HG03442 (cell line): ENCODE results near the gene C17orf50.

Source experiments
- ATAC-seq: cut with Tn5 transposase; IDR thresholded peaks from one replicate; pipeline ENCODE4 v1.9.1; 2021; ENCODE audit warnings: mild to moderate bottlenecking, moderate library complexity; ENCODE audit not compliant: unreplicated experiment

Gene C17orf50

GRCh38 chr17:35733366-35733765, 27.3 kb upstream of the C17orf50 start:
- ATAC-seq: no peak

DNA sequence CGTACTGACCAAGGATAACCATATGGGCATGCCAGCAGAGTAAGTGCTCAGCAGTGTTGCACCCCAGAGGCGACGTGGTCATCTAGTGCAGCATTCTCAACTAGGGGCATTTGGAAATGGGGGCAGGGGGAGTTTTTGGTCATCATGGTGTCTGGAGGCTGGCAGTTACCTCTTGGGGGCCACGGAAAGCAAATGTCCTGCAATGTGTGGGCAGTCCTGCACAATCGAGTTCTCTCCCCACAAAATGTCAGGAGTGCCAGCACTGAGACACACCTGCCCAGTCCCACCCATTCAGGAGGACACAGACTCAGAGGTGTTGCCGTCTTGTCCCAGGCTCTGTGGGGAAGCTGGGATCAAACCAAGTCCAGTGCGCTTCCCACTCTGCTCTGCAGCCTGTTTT, 26.3 kb upstream of the C17orf50 start:
- ATAC-seq: no peak

GRCh38 chr17:35735036-35735805, 25.5 kb upstream of the C17orf50 start:
- ATAC-seq: no peak

DNA sequence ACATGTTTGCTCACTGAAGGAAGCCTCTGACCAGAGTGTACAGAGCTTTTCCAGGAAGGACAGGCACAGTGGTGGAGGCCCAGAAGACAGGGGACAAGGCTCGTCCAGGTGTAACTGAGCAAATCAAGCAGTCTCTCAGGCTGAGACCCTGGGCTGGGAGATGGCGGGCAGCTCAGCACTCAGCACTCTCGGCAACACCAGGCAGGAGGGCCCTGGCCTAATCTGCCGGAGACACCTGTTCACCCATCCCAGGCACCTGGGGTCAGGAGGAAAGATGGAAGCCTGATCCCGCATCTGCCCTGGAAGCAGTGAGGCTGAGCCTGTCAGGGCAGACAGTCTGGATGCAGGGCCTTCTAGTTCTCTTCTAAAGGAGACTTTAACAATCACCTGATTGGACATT, 24.5 kb upstream of the C17orf50 start:
- ATAC-seq: no peak

DNA sequence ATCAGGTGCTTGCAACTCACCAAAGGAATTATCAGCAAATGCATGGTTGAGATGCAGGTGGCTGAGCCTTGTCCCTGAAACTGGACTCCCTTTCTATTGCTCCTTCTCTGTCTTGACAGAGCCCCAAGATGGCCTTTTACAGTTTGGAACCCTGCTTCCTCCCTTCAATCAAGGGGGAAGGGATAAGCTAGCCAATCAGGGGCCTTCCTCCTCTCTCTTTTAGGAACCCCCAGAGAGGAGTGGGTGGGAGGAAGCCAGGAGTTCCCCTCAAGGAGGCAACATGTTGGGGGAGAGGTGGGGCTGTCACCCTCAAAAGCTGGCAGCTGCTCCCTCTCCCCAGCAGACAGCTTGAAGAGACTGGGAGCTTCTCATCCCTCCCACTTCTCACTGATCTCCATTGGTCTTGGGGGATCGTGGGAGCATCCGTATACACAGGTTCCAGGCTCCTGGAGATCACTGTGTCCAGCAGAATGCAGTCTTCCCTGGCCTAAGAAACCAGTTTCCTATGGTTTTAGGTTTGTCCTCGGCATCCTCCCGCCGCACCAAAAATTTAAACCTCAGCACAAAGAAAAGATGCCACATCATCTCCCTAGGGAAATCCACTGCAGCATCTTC, 22.1 kb upstream of the C17orf50 start:
- no peak for ATAC-seq

DNA sequence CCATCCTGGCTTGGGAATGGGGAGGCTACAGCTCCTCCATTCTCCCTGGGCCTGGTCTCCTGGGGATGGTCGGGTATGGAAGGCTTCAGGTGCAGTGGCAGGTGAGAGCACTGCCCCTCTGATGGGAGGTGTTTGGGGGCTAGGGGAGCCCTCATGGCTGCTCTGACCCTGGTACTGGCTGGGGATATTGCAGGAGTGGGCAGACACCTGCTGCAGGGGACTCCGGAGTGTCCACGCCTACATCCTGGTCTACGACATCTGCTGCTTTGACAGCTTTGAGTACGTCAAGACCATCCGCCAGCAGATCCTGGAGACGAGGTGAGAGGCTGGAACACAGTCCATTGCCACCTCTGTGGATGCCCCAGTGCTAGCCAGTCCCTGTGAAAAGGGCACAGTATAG, 20.5 kb upstream of the C17orf50 start:
- no peak for ATAC-seq

DNA sequence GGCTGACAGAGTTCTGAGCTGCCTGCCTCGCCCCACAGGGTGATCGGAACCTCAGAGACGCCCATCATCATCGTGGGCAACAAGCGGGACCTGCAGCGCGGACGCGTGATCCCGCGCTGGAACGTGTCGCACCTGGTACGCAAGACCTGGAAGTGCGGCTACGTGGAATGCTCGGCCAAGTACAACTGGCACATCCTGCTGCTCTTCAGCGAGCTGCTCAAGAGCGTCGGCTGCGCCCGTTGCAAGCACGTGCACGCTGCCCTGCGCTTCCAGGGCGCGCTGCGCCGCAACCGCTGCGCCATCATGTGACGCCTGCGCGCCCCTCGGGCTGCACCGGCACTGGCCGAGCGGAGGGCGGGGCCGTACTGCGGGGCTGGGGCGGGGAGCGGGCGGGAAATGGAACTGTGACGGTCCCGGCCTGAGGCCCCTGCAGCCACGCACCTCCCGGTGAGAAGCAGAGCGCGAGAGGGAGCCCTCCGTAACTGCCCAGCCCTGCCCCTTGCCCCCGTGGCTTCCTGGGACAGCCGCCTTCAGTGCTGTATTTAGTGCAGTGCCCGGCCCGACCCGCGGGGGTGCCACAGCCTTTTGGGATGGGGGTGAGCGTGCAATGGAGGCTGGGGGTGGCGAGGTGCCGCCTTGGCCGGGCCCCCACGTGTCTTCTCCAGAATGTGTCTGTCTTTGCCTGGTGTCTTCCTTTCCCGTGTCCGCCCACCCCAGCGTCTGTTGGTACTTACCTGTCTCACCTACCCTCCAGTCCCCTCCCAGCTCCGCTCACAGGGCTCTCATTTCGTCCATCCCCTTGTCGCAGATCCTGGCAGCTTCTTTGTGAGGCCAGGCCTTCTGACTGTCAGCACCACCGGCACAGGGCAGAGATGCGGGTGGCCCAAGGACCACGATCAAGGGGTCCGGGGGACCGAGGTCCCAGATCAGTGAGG, 19.4 kb upstream of the C17orf50 start:
- ATAC-seq: no peak

- no peak for ATAC-seq
These were observed 18.2 kb upstream of the C17orf50 start for GRCh38 chr17:35742496-35742895.

- ATAC-seq: no peak
These were observed 17.7 kb upstream of the C17orf50 start for GRCh38 chr17:35742896-35743477.

GRCh38 chr17:35743626-35744328, 16.9 kb upstream of the C17orf50 start:
- no peak for ATAC-seq

DNA sequence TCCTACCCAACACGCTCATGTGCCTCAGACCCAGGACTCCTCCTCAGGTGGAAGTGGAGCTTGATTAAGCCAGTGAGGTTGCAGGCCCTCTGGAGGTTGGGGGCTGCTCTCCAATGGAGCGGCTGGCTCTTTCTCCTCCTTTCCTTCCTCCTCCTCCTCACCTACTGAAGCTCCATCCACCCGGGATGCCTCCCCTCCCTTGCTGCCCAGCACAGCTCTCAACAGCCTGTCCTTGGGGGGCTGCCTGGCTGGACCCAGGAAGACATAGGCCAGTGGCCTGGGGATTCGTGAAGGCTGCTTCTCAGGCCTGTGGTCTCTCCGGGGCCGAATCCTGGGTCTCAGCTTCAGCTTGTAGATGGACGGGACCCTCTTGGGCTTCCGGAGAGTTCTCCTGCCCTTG, 15.9 kb upstream of the C17orf50 start:
- ATAC-seq: no peak

DNA sequence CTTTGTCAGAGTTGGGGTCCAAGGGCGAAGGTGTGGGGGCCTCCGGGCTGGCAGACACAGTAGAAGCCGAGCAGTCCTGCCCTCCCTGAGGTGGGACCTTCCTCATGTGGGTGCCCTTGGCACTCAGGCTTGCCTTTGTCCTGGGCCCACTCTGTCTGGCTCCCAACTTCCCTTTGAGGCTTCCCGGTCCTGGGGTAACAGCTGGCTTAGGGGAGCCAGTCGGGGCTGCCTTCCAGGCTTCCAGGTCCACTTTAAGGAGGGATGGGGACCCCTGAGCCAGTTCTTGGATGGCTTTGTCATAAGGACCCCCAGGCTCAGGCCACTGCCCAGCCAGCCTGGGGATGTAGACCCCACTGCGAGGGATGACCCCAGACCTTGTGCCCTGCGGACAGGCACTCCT, 15.4 kb upstream of the C17orf50 start:
- no peak for ATAC-seq

- no peak for ATAC-seq
These were observed 14.9 kb upstream of the C17orf50 start for GRCh38 chr17:35745749-35746320.

DNA sequence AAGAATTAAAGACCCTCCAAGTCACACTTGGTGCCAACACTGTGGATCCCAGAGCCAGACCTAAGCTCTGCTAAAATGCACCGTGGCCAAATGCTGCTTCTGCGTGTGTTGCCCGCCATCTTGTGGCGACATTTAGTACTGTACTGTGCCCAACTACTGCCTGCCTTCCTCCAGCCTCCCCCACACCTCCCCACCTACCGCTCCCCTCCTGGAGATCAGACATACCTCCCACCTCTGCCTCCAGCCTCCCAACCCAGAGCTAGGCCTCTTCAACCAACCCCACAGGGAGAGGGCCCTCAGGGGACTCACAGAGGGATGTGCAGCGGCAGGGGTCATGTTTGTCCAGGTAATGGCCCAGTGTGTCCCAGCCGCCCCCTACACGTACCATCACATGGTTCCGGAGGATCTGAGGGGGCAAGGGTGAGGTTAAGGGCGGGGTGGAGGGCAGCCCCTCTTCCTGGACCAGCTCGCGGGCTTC, 13.1 kb upstream of the C17orf50 start:
- ATAC-seq: no peak

DNA sequence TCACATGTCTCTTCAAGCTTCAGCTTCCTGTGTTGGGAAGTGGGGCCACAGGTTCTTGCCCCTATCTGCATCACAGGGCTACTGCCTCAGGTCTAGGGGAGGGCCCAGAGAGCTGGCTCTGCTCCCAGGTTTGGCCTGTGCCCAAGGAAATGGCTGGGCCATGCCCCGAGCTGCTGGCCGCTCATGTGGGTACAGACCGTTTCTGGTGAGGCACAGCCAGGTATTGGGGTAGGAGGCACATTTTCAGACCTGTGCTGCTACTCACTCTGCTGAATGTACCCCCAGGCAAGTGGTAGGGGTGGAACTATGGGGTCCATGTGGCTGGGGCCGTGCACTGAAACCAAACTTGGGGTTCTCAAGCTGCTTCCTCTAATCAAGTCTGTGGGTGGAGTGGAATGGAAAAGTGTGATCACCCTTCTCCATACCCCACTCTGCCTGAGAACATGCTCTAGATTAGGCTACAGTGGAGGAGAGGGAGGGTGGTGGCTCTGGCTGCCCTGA, 12.3 kb upstream of the C17orf50 start:
- no peak for ATAC-seq

GRCh38 chr17:35748979-35749378, 11.7 kb upstream of the C17orf50 start:
- no peak for ATAC-seq

- ATAC-seq: no peak
These were observed 10.9 kb upstream of the C17orf50 start for GRCh38 chr17:35749560-35750412.

- no peak for ATAC-seq
These were observed 9.9 kb upstream of the C17orf50 start for GRCh38 chr17:35750526-35751395.
